PFSK-1 (cell line): ENCODE data around the gene TNRC6A.

Experiments used
- FOXP2 ChIP-seq: optimal IDR thresholded peaks from 2 replicates; pipeline ENCODE3; 2011; ENCODE audit warnings: borderline replicate concordance, control low read depth, inconsistent platforms; ENCODE audit not compliant: insufficient read depth; ENCODE audit errors: extremely low read length, extremely low read depth
- POLR2AphosphoS5 ChIP-seq: IDR thresholded peaks from 2 replicates; pipeline ENCODE4 v1.6.1; 2012; ENCODE audit warnings: low read depth, mild to moderate bottlenecking, control low read depth, low read length, moderate library complexity
- TAF1 ChIP-seq: IDR thresholded peaks from 2 replicates; pipeline ENCODE4 v1.6.1; 2012; ENCODE audit warnings: low read length, control low read depth, borderline replicate concordance; ENCODE audit not compliant: insufficient read depth

DNA sequence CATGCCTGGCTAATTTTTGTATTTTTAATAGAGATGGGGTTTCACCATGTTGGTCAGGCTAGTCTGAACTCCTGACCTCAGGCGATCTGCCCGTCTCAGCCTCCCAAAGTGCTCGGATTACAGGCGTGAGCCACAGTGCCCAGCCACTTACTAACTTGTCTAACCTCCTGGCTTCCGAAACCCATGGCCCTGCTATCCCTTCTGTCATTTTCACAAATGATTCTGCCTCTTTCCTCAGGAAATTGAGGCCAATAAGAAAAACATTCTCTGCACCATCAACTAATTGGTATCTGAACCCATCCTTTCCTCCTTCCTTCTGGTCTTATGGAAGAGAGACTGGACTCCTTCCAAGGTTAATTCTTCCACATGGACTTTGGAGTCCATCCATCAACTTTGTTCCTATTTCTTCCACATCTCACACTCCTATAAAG, 27.9 kb upstream of the TNRC6A start:
- TF ChIP-seq TAF1 = no peak
- no peak for TF ChIP-seq POLR2AphosphoS5
- no peak for TF ChIP-seq FOXP2
